Stimulated activated CD8-positive, alpha-beta memory T cell treated with anti-CD3 and anti-CD28 coated beads, Interleukin-2, amount 100 ng/mL, for 1 hour (primary cell): ENCODE measurements around the gene CABP4.

ENCODE experiments used
- DNase-seq, 2 donors: peaks; one replicate each; pipeline ENCODE4 v3.0.0-alpha.2; 2020; ENCODE audit warnings: low read depth in 2 of 2

Gene CABP4

DNA sequence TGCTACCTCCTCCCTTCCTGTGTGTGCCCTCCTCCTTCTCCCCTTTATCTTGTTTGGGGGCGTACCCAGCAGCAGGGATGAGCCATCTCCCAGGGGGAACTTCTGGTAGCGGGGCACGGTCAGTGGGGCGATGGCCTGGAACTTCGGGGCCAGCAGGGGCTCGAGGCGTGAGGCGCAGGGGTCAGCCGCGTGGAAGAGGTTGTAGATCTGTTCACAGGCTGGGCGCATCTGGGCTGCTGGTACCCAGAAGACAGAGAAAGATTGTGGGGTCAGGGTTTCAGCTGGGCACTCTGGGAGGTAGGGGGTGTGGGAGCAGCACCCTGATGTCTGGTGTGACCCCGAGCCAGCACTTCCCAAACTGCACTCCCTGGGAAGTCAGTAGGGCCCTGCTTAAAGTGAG is 41.0 kb downstream of the CABP4 start:
- DNase-seq: no peak

DNA sequence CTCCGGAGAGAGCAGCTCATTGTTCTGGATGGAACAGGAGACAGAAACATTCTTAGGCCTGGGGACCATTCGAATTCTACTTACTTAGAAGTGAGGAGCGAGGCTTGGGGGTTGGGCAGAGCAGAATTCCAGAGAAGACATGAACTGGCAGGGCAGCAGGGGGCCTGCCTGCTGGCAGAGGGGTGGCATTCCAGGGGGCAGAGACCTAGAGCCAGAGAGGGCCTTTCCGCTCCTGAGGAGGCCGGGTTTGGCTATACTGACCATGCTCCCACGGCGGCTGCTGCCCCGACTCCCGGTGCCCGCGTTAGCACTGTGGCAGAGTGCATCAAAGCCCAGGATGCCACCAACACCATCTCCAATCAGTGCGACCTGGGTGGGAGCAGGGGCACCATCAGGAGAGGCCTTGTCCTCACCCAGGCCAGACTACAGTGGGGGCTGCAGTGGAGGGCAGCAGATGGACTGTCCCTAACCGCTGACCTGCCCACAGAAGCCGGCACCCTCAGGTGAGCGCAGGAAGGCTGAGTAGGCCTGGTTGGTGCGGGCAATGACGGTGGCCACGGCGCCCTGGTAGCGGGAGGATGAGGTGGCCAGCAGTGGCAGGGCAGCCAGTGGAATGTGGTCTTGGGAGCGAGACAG is 42.6 kb downstream of the CABP4 start:
- DNase-seq: no peak

DNA sequence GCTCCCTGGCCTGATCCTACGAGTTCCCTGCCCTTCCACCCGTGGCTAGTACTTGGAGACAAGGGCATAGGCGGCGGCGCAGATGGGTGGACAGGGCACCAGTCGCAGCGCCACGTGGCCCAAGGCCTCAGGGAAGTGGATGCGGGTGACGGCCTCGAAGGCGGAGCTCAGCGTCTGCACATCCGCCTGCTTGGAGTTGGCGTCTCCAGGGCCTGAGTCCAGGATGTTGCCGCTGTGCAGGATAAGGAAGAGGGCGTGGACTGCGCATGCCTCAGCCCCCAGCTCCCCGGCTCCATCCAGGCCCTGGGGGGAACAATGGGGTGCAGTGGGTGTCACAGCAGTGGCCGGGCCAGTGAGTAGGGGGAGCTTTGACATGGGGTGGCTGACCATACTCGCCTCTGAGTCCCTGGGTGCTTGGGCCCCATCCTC is 43.4 kb downstream of the CABP4 start:
- DNase-seq: no peak

DNA sequence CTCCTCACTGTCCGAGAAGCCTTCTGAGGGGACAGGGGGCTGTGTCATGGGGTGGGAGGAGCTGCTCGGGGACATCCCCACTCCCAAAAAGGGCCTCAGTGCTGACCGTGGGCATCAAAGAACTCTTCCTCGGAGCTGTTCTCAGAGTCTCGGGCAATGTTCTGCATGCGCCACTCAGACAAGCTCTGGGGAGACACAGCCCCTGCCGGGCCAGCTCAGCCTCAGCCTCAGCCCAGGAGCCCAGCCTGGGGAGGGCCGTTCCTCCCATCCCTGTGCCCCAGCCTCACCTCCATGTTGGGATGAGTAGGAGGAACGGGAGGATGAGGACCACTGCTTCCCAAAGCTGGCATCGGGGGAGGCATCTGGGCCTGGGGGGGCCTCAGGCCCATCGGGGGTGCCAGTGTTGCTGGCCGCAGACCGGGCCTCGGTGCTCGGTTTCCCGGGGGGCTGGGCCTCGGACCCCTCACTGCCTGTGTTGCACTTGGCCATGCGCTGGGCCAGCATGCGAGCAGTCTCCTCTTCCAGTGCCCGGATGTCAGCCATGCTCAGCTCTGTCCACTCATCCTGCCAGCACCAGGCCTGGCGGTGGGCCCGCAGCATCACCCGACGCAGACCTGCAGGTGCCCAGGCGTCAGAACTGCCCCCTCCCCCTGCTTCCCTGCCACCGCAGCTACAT is 44.8 kb downstream of the CABP4 start:
- DNase-seq: no peak

- no peak for DNase-seq
These were observed 45.3 kb downstream of the CABP4 start for GRCh38 chr11:67500484-67500821.

DNA sequence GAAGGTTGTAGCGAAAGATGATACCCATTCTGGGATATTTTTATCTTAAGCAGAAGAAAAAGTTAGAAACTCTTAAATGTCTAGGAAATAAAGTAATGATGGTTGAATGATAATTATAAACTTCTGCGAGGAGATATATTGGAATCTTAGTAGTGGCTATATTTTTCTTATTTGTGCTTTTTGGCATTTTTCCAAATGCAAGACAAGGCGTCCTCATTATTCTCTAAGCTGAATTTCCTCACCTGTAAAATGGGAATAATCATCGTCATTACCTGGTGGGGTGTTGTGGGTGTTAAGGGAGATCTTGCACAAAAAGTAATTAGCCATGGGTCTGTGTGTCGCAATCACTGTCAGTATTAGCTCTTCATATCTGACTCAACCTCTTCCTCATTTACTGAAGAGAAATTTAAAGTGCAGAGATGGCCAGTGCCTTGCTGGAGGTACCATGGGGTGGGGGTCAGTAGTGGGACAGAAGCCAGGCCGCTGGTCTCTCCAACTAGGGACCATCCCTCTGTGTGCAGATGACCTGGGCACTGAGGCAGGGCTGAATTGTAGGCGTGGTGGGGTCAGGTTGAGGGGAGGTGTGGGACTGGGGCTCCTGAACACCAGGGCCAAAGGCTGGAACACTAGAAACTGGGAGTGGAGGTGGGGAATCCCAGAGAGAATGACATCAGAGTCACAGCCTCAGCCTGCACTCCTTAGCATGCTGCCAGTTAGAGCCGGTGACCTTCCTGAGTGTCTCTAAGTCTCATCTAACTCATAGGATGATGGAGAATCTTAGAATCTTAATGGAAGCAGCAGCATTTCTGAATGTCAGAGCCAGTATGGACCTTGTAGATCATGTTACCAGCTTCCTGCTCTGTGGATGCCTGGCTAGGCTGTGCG is 45.9 kb downstream of the CABP4 start:
- DNase-seq: no peak

- no peak for DNase-seq
These were observed 46.7 kb downstream of the CABP4 start for GRCh38 chr11:67501854-67502253.

DNA sequence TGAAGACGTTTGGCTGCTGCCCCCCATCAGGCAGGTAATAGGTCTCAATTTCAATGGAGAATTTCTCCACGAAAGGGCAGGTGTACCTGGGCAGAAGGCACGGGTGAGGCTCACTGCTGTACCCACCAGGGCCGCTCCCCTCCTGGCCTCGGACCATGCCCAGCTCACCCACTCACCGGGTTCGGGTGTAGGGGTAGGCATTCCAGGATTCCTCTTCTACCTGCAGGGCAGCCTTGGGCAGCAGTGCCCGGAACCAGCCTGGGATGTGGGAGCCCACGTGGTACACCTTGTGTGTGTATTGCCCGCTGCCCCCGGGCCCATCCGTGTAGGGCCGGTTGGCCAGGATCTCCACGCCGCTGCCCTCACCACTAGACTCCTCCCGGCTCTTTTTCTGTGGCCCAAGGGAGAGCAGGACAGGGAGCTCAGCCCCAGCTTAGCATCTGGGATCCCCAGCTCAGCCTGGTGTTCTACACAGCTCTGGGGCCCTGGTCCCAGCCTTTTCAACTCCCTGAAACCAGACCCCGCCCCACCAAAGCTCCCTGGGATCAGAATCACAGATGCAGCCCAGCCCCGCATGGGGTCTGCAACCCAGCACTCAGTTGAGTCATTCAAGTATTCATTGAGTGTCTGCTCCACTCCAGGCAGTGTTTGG is 47.3 kb downstream of the CABP4 start:
- DNase-seq: no peak

GRCh38 chr11:67503119-67504004 is 48.2 kb downstream of the CABP4 start:
- DNase-seq: no peak

GRCh38 chr11:67504005-67504949 is 49.1 kb downstream of the CABP4 start:
- DNase-seq: no peak

GRCh38 chr11:67504950-67505581 is 49.9 kb downstream of the CABP4 start, which contains the start of gene PITPNM1:
PITPNM1 (minus strand) TSS chr11:67505363; CDS start chr11:67504180, 1,183 bp downstream.
- DNase-seq: peak; percentile 56 to 65

DNA sequence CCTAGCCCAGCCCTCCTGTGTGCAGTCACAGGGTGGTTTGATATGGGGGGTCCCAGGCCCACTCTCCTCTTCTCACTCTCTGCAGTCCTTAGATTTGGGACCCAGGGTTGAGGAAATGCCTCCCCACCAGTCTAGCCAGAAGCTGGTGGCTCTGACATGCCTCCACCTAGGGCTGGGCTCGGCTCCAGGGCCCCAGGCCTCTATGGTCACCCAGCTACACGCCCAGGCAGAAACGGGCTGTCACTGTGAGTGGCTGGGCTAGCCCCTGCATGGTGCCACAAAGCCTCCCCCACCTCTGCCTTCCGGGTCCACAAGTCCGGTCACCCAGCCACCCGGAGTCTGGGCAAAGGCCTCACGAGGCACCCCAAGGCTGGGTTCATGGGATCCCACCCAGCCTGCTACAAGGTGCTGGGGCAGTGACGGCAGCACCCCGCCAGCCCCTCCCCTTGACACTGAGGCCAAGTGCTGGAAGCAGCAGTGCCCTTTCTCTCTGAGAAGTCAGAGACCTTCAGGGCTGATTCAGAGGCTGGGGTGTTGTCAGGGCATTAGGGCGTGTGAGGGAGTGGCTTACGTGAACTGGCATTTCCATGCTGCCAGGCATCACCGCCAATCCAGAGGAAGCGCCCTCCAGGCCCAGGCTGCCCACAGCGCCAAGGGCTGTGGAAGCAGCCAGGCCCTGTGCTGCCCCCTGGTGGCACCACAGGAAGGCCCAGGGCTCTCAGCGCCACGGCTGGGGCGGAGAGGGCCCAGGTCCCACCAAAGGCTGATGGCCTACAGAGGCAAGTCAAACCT is 50.6 kb downstream of the CABP4 start:
- peak; percentile 75 to 84 for DNase-seq

DNA sequence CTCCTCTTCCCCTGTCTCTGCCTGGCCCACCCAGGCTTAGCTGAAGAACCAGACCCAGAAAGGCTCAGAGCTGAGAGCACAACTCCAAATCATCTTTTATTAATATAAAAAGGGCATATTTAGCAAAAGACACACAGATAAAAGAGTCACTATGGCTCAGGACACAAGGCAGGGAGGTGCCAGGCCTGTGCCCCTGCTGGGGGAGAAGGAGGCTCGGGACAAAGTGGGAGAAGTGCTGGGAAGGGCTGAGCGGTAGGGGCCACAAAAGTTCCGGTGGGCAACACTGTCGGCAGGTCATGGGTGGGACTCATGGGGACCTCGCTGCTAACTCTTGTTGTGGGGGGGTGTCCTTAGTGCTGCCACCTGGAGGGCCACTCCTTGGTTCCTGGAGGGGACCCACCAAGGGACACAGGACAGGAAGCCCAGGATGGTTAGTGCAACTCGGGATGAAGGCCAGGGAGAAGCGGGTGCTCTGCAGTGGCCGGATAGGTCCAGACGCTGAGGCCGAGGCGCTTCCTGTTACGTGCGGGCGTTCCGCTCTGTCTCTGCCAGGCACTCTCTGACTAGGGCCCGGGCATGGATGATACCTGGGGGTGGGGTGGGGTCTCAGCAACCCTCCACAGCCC is 51.4 kb downstream of the CABP4 start:
- DNase-seq: no peak

- no peak for DNase-seq
These were observed 52.2 kb downstream of the CABP4 start for GRCh38 chr11:67507242-67507863.

DNA sequence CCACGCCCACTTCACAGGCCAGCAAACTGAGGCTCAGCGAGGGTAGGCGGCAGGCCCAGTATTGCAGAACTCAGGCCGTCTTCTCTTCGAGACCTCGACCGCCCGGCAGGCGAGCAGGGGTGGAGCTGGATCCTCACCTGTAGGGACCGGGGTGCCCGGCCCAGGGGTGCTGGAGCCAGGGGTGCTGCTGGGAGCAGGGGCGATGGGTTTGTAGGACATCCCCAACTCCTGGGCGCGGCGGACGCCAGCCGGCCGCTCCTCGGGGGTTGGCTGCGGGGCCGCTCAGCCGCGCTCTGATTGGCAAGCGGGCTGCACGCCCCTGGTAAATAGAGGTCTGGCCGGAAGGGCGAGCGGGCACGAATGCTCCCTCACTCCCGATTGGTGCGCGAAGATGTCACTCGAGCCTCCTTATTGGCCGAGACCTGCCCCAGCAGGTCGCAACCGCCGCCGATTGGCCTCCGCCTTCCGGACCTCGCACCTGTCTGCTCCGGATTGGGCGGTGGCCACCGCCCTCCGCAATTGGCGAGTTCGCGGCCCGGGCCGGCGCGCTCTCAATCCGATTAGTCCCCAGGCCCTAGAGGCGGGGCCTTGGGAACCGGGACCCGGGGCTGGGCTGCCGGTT is 52.8 kb downstream of the CABP4 start, which contains the start of gene CDK2AP2:
Gene CDK2AP2, minus strand, starts transcription at position 299 of the 622 bp plus-strand sequence. Its CDS starts 80 bp downstream, at position 219.
- peak; percentile 93 to 95 for DNase-seq

DNA sequence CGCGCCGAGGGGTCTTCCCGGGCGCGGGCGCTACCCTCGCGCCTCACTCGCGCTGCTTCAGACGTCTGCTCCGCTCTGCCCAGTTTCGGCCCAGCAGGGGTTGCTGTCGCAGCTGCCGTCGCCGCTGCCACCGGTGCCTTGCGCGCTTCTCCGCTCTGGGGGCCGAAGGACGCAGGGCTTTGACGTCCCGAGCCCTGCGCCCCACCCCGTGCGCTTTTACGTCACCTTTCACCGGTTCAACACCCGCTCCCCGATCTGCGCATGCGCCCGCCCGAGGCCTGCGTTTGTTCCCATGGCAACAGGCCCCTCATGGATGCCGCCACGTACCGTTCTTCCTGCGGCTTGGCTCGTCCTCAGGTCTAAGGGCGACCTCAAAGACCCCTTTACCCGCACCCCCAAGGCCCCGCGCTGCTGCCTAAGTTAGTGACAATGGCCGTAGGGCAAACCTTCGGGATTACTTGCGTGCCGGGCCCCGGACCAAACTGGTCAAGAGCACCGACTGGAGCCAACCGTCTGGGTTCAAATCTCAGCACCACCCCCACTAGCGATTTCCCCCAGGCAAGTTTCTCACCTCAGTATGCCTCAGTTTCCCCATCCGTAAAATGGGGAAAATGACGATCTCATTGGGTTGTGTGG is 53.5 kb downstream of the CABP4 start:
- DNase-seq: peak; percentile 97 to 99

DNA sequence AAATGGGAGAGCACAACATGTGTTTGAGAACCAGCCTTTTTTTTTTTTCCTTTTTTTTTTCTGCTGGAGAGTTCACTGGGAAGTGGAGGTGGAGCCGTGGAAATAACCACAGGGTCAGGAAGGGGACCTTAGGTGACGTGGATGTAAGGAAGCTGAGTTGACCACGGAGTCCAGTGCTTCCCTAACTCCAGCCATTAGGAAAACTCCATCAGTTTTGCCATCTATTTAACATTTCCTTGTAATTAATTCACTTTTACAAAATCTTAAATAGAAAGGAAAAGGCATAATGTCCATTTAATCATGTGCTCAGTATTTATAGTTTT is 54.8 kb downstream of the CABP4 start:
- no peak for DNase-seq
